ENCODE results near the gene HYOU1. TPM values are rescaled to one million over a fixed set of nuclear protein-coding genes. Genes with fewer than 3 reads are reported as not detected.

HYOU1 gene
- polyA plus RNA-seq, 1 of the 3 experiments (the other 2 are of a cell fraction), result 90.8 TPM

DNA sequence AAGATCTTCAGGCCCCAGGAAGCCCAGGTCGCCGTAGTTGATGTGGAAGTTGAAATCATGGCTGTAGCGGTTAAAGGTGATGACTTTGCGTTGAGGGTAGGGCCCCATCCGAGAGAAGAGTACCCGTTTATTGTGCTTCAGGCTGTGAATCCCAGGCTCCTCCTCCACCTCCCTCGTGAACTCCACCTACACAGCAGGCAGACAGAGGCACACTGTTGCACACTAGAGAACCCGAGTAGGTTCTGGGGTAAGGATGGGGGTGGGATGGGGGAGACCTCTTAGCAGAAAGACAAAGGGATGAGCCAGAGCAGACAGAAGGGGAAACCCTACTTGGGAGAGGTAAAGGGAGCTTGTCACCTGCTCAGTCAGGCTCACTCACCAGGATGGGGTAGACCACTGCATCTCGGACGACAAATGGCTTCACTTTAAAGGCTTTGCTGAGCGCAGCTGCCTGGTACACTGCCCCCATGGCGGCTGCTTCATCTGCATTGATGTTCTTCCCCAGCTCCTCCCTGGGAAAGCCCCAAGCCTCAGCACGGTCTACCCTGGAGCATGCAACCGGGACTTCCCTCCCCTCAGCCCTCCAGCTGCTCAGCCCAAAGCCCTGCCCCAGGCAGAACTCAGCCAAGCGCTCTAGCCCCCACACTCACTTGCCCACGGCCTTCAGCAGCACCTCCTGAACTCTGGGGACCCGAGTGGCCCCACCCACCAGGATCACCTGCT lies 5.4 kb downstream of the HYOU1 start:
- Histone ChIP-seq H3K9ac (no peak overlapping the region), H2AFZ (ENCODE audit: low read depth) (no peak overlapping the region), H4K20me1 (ENCODE audit: insufficient read depth) (no peaks in the 10 kb centered on the region), H3K4me2 (no peak overlapping the region), H3K27me3 (ENCODE audit: insufficient read depth) (no peaks in the 10 kb centered on the region), H3K27ac (ENCODE audit: low read depth in 2 of 2, low read length in 1 of 2) (no peak overlapping the region), H3K9me3 (no peaks in the 10 kb centered on the region), H3F3A (replicated peaks; ENCODE audit: insufficient read depth) (no peaks in the 10 kb centered on the region), H3K4me1 (ENCODE audit: control insufficient read depth in 1 of 2, insufficient read depth in 2 of 2, low read depth in 1 of 2, low read length in 1 of 2) (peaks cover 8 to 14% of the 10 kb centered on the region in 2 experiments; a peak in 1 of 4 replicates), H3K36me3 (replicated peaks in 1 of 2; ENCODE audit: control insufficient read depth in 1 of 2, insufficient read depth in 2 of 2, low read length in 1 of 2) (peaks cover 41 to 78% of the 10 kb centered on the region in 2 experiments), H3K4me3 (ENCODE audit: low read depth in 2 of 2, low read length in 1 of 2) (no peak overlapping the region), H3K9me2 (no peaks in the 10 kb centered on the region), H3K79me2 (ENCODE audit: insufficient read depth) (peaks cover 25% of the 10 kb centered on the region)
- CTCF ChIA-PET, result interaction anchor here (1.4 kb wide), 1 partner anchor 22 kb away, joined by 5 read pairs; no protein-coding TSS in a partner anchor
- WGBS (ENCODE audit: low lambda C conversion rate), result 97% methylated on average over 10 of the region's 17 CpGs
- TF ChIP-seq, protein P1, sequence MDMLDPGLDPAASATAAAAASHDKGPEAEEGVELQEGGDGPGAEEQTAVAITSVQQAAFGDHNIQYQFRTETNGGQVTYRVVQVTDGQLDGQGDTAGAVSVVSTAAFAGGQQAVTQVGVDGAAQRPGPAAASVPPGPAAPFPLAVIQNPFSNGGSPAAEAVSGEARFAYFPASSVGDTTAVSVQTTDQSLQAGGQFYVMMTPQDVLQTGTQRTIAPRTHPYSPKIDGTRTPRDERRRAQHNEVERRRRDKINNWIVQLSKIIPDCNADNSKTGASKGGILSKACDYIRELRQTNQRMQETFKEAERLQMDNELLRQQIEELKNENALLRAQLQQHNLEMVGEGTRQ (IDR thresholded peaks at IDR 0.05; ENCODE audit: borderline replicate concordance, low read depth, low read length), result no peak
- TF ChIP-seq MXI1 (IDR thresholded peaks at IDR 0.05; ENCODE audit: low read depth, low read length), result no peak
- POLR2A ChIA-PET, result interaction anchor here (1.2 kb wide), 1 partner anchor 9 kb away, joined by 4 read pairs; no protein-coding TSS in a partner anchor
- no peak for DNase-seq

DNA sequence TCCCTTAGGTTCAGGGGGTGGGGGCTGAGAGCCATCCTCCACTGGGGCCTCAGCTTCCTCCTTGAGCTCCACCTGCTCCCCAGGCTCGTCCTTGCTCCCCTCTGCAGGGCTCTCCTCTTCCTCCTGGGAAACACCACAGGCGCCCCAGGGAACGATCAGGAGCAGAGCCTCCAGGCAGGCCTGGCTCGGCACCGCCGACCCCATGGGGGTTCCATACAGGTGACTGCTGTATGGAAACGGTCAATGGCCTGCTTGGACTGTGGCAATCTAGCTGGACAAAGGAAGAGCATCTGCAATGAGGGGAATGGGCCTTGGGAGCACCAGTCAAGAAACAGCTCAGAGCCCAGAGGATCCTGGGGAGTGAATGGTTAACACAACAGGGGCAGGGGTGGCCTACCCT lies 7.9 kb downstream of the HYOU1 start:
- Histone ChIP-seq H3F3A (replicated peaks; ENCODE audit: insufficient read depth) (no peaks in the 10 kb centered on the region), H2AFZ (ENCODE audit: low read depth) (no peak overlapping the region), H4K20me1 (ENCODE audit: insufficient read depth) (no peaks in the 10 kb centered on the region), H3K36me3 (replicated peaks in 1 of 2; ENCODE audit: control insufficient read depth in 1 of 2, insufficient read depth in 2 of 2, low read length in 1 of 2) (peaks cover 27 to 78% of the 10 kb centered on the region in 2 experiments), H3K27me3 (ENCODE audit: insufficient read depth) (no peaks in the 10 kb centered on the region), H3K9me2 (no peaks in the 10 kb centered on the region), H3K27ac (ENCODE audit: low read depth in 2 of 2, low read length in 1 of 2) (no peak overlapping the region), H3K4me2 (no peak overlapping the region), H3K9me3 (no peaks in the 10 kb centered on the region), H3K9ac (no peak overlapping the region), H3K4me3 (ENCODE audit: low read depth in 2 of 2, low read length in 1 of 2) (no peak overlapping the region), H3K4me1 (ENCODE audit: control insufficient read depth in 1 of 2, insufficient read depth in 2 of 2, low read depth in 1 of 2, low read length in 1 of 2) (no peaks in the 10 kb centered on the region), H3K79me2 (ENCODE audit: insufficient read depth) (no peaks in the 10 kb centered on the region)
- DNase-seq, result no peak
- WGBS (ENCODE audit: low lambda C conversion rate), result no CpG with 5 or more reads among the region's 7 CpGs
- TF ChIP-seq FOSL2 (IDR thresholded peaks at IDR 0.05; ENCODE audit: borderline replicate concordance, low read depth) (no peak), SMC3 (IDR thresholded peaks at IDR 0.05; ENCODE audit: low read depth, low read length) (no peak), GABPA (IDR thresholded peaks at IDR 0.05; ENCODE audit: low read depth) (no peak)
- TF ChIP-seq, protein P2, sequence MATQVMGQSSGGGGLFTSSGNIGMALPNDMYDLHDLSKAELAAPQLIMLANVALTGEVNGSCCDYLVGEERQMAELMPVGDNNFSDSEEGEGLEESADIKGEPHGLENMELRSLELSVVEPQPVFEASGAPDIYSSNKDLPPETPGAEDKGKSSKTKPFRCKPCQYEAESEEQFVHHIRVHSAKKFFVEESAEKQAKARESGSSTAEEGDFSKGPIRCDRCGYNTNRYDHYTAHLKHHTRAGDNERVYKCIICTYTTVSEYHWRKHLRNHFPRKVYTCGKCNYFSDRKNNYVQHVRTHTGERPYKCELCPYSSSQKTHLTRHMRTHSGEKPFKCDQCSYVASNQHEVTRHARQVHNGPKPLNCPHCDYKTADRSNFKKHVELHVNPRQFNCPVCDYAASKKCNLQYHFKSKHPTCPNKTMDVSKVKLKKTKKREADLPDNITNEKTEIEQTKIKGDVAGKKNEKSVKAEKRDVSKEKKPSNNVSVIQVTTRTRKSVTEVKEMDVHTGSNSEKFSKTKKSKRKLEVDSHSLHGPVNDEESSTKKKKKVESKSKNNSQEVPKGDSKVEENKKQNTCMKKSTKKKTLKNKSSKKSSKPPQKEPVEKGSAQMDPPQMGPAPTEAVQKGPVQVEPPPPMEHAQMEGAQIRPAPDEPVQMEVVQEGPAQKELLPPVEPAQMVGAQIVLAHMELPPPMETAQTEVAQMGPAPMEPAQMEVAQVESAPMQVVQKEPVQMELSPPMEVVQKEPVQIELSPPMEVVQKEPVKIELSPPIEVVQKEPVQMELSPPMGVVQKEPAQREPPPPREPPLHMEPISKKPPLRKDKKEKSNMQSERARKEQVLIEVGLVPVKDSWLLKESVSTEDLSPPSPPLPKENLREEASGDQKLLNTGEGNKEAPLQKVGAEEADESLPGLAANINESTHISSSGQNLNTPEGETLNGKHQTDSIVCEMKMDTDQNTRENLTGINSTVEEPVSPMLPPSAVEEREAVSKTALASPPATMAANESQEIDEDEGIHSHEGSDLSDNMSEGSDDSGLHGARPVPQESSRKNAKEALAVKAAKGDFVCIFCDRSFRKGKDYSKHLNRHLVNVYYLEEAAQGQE (IDR thresholded peaks at IDR 0.05; ENCODE audit: low read depth, low read length), result no peak
- CTCF ChIA-PET, result interaction anchor here (0.7 kb wide), 1 partner anchor 11 kb away, joined by 3 read pairs; no protein-coding TSS in a partner anchor
- POLR2A ChIA-PET, result interaction anchor here (1.6 kb wide), 1 partner anchor 18 kb away, joined by 3 read pairs; no protein-coding TSS in a partner anchor
